ENCODE measurements around the gene EMC9.

Gene EMC9

DNA sequence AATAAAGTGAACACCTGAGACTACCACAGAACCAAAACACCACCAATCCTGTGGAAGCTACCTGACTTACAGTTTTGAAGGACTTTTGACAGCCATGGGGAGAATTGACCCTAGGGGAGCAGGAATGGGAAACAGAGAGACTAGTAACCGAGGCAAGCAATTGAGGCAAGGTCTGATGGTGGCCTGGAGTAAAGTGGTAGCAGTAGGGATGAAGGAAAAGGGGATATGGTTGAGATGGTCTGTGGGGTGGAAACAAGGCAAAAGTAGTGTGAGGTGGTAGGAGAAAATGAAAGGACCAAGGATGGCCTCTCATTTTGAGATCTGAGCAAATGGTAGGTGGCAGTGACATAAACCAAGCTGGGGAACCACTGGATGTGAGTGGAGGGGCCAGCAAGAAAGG, 15.4 kb upstream of the EMC9 start:
- TF ChIP-seq, protein P1, sequence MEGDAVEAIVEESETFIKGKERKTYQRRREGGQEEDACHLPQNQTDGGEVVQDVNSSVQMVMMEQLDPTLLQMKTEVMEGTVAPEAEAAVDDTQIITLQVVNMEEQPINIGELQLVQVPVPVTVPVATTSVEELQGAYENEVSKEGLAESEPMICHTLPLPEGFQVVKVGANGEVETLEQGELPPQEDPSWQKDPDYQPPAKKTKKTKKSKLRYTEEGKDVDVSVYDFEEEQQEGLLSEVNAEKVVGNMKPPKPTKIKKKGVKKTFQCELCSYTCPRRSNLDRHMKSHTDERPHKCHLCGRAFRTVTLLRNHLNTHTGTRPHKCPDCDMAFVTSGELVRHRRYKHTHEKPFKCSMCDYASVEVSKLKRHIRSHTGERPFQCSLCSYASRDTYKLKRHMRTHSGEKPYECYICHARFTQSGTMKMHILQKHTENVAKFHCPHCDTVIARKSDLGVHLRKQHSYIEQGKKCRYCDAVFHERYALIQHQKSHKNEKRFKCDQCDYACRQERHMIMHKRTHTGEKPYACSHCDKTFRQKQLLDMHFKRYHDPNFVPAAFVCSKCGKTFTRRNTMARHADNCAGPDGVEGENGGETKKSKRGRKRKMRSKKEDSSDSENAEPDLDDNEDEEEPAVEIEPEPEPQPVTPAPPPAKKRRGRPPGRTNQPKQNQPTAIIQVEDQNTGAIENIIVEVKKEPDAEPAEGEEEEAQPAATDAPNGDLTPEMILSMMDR (IDR thresholded peaks at IDR 0.05; ENCODE audit: control insufficient read depth, extremely low read depth, insufficient read depth) = no peak
- H3K4me3 ChIP-seq (ENCODE audit: low read depth, low read length) = no peak overlapping the region
- DNase-seq (ENCODE audit: low read depth) = no peak

DNA sequence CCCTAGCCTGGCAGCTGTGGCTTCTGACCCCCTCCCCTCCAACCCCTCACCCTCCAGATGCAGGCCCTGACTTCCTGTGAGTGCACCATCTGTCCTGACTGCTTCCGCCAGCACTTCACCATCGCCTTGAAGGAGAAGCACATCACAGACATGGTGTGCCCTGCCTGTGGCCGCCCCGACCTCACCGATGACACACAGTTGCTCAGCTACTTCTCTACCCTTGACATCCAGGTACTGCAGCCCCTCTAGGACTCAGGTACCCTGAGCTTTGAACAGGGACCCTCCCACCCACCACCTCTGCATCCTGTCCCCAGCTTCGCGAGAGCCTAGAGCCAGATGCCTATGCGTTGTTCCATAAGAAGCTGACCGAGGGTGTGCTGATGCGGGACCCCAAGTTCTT, 13.7 kb upstream of the EMC9 start:
- no peak overlapping the region for H3K4me3 ChIP-seq (ENCODE audit: low read depth, low read length)
- no peak for DNase-seq (ENCODE audit: low read depth)
- TF ChIP-seq, protein P1 (IDR thresholded peaks at IDR 0.05; ENCODE audit: control insufficient read depth, extremely low read depth, insufficient read depth) = no peak

DNA sequence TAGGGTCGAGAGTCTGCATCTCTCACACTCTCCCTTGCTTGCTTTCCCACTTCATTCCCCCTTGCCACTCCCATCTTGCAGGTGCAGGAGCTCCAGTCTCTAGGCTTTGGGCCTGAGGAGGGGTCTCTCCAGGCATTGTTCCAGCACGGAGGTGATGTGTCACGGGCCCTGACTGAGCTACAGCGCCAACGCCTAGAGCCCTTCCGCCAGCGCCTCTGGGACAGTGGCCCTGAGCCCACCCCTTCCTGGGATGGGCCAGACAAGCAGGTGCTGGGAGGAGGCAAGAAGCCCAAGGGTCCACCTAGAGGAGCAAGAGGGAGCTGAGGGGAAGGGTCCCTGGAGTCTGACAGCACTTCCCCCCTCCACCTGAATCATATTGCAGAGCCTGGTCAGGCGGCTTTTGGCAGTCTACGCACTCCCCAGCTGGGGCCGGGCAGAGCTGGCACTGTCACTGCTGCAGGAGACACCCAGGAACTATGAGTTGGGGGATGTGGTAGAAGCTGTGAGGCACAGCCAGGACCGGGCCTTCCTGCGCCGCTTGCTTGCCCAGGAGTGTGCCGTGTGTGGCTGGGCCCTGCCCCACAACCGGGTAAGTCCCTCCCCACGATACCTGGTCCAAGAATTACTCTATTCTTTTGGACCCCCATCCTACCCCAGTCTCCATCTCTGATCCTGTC, 10.2 kb upstream of the EMC9 start:
- DNase-seq (ENCODE audit: low read depth) = no peak
- TF ChIP-seq, protein P1 (IDR thresholded peaks at IDR 0.05; ENCODE audit: control insufficient read depth, extremely low read depth, insufficient read depth) = no peak
- H3K4me3 ChIP-seq (ENCODE audit: low read depth, low read length) = no peak overlapping the region

DNA sequence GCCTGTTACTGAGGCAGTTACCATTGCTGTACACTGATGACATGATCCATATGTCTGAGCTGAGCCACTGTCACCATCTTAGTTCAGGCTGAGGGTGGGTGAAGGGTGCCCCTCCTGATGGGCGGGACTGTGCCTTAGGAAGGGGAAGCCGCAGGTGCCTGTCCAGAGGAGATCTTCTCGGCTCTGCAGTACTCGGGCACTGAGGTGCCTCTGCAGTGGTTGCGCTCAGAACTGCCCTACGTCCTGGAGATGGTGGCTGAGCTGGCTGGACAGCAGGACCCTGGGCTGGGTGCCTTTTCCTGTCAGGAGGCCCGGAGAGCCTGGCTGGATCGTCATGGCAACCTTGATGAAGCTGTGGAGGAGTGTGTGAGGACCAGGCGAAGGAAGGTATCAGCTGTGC, 9.6 kb upstream of the EMC9 start:
- no peak overlapping the region for H3K4me3 ChIP-seq (ENCODE audit: low read depth, low read length)
- DNase-seq (ENCODE audit: low read depth) = no peak
- TF ChIP-seq, protein P1 (IDR thresholded peaks at IDR 0.05; ENCODE audit: control insufficient read depth, extremely low read depth, insufficient read depth) = no peak

DNA sequence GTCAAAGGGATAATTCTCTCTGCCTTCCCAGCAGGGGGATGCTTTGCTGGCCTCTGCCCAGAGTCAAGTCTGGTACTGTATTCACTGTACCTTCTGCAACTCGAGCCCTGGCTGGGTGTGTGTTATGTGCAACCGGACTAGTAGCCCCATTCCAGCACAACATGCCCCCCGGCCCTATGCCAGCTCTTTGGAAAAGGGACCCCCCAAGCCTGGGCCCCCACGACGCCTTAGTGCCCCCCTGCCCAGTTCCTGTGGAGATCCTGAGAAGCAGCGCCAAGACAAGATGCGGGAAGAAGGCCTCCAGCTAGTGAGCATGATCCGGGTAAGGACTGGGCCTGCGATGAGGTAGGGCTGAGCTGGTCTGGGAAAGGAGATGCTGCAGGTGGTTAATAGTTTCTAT, 9.2 kb upstream of the EMC9 start:
- TF ChIP-seq, protein P1 (IDR thresholded peaks at IDR 0.05; ENCODE audit: control insufficient read depth, extremely low read depth, insufficient read depth) = no peak
- no peak for DNase-seq (ENCODE audit: low read depth)
- no peak overlapping the region for H3K4me3 ChIP-seq (ENCODE audit: low read depth, low read length)

DNA sequence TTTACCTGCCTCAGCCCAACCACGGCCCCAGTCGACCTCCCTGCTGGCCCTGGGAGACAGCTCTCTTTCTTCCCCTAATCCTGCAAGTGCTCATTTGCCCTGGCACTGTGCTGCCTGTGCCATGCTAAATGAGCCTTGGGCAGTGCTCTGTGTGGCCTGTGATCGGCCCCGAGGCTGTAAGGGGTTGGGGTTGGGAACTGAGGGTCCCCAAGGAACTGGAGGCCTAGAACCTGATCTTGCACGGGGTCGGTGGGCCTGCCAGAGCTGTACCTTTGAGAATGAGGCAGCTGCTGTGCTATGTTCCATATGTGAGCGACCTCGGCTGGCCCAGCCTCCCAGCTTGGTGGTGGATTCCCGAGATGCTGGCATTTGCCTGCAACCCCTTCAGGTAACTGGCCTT, 8.7 kb upstream of the EMC9 start:
- TF ChIP-seq, protein P1 (IDR thresholded peaks at IDR 0.05; ENCODE audit: control insufficient read depth, extremely low read depth, insufficient read depth) = no peak
- H3K4me3 ChIP-seq (ENCODE audit: low read depth, low read length) = no peak overlapping the region
- DNase-seq (ENCODE audit: low read depth) = no peak

Data from LNCaP clone FGC (cell line).